ENCODE results near the gene TTC36. TPM values are rescaled to one million over a fixed set of nuclear protein-coding genes. Genes with fewer than 3 reads are reported as not detected.
"Not testable (repeated sequence)": the region's sequence is repeated elsewhere in the genome, so short reads cannot be mapped to it uniquely, and the experiment has no call there.

The TTC36 gene
- polyA plus RNA-seq, result 1.3 and 4.3 TPM in 2 replicates
- polyA minus RNA-seq, result 2.9 and 3.9 TPM in 2 replicates

DNA sequence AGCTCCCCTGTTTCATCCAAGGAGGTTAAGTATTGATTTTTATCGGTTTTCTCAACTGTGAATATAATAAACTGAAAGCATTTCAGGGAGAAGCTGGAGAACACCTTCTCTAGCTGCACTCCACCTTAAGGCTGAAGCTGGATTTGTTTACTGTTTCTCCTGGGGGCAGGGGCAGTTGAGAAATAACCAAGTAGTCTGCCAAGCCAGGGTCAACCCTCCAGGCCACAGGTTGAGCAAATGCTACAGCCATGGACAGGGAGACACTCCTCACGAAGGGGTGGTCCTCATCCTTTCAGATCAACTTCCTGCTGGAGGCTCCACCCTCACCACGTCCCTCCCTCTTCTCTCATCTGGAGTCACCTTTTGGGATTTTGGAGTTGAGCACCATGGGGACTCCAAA is at the start of gene TTC36:
TSS of gene TTC36 (plus strand) at position 366 of the 400 bp plus-strand sequence. CDS start at position 387, 21 bp downstream.
- Histone ChIP-seq H3K27ac (ENCODE audit: low read length) (no peak within 1 kb of the TSS), H3K79me2 (replicated peaks; ENCODE audit: insufficient read depth, low read length) (peaks cover 16% of the 10 kb centered on the region), H4K20me1 (ENCODE audit: insufficient read depth) (no peaks in the 10 kb centered on the region), H3F3A (ENCODE audit: insufficient read depth, low read length, poor library complexity, severe bottlenecking) (no peaks in the 10 kb centered on the region), H3K9me2 (ENCODE audit: insufficient read depth, low read length) (no peaks in the 10 kb centered on the region), H3K9ac (ENCODE audit: low read length) (no peak within 1 kb of the TSS), H3K36me3 (ENCODE audit: insufficient read depth, low read length) (peaks cover 5% of the 10 kb centered on the region), H3K27me3 (ENCODE audit: insufficient read depth, low read depth, low read length) (no peaks in the 10 kb centered on the region), H2AFZ (ENCODE audit: low read depth, low read length) (no peak within 1 kb of the TSS), H3K9me3 (ENCODE audit: low read length) (no peaks in the 10 kb centered on the region), H3K4me2 (ENCODE audit: low read length) (no peak within 1 kb of the TSS), H3K4me3 (ENCODE audit: low read length) (no peak within 1 kb of the TSS)
- TF ChIP-seq RAD21 (conservative IDR thresholded peaks at IDR 0.05) (no peak), SMC3 (conservative IDR thresholded peaks at IDR 0.05; ENCODE audit: poor library complexity) (no peak), CTCF (IDR thresholded peaks at IDR 0.05; ENCODE audit: poor library complexity, severe bottlenecking) (no peak), EZH2 (IDR thresholded peaks at IDR 0.05; ENCODE audit: borderline replicate concordance, insufficient read depth, low read length, poor library complexity, severe bottlenecking) (no peak), POLR2AphosphoS5 (IDR thresholded peaks at IDR 0.05) (no peak), EP300 (conservative IDR thresholded peaks at IDR 0.05; ENCODE audit: poor library complexity, severe bottlenecking) (no peak), TAF1 (IDR thresholded peaks at IDR 0.05; ENCODE audit: low read depth) (no peak), MXI1 (conservative IDR thresholded peaks at IDR 0.05; ENCODE audit: poor library complexity, severe bottlenecking) (no peak)
- TF ChIP-seq, protein P1, sequence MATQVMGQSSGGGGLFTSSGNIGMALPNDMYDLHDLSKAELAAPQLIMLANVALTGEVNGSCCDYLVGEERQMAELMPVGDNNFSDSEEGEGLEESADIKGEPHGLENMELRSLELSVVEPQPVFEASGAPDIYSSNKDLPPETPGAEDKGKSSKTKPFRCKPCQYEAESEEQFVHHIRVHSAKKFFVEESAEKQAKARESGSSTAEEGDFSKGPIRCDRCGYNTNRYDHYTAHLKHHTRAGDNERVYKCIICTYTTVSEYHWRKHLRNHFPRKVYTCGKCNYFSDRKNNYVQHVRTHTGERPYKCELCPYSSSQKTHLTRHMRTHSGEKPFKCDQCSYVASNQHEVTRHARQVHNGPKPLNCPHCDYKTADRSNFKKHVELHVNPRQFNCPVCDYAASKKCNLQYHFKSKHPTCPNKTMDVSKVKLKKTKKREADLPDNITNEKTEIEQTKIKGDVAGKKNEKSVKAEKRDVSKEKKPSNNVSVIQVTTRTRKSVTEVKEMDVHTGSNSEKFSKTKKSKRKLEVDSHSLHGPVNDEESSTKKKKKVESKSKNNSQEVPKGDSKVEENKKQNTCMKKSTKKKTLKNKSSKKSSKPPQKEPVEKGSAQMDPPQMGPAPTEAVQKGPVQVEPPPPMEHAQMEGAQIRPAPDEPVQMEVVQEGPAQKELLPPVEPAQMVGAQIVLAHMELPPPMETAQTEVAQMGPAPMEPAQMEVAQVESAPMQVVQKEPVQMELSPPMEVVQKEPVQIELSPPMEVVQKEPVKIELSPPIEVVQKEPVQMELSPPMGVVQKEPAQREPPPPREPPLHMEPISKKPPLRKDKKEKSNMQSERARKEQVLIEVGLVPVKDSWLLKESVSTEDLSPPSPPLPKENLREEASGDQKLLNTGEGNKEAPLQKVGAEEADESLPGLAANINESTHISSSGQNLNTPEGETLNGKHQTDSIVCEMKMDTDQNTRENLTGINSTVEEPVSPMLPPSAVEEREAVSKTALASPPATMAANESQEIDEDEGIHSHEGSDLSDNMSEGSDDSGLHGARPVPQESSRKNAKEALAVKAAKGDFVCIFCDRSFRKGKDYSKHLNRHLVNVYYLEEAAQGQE (IDR thresholded peaks at IDR 0.05; ENCODE audit: borderline replicate concordance), result no peak

DNA sequence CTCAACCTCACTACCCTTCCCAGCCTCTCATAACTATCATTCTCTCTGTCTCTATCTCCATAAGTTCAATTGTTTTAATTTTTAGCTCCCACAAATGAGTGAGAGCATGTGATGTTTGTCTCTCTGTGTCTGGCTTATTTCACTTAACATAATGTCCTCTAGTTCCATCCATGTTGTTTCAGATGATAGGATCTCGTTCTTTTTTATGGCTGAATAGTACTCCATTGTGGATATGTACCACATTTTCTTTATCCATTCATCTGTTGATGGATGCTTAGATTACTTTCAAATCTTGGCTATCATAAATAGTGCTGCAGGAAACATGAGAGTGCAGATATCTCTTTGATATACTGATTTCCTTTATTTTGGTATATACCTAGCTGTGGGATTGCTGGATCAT is 46.0 kb upstream of the TTC36 start:
- H3K9me3 ChIP-seq (ENCODE audit: low read length); H3K27me3 ChIP-seq (ENCODE audit: insufficient read depth, low read depth, low read length); H2AFZ ChIP-seq (ENCODE audit: low read depth, low read length); H3K9me2 ChIP-seq (ENCODE audit: insufficient read depth, low read length); H3K79me2 ChIP-seq (replicated peaks; ENCODE audit: insufficient read depth, low read length); H3K4me3 ChIP-seq (ENCODE audit: low read length); H3F3A ChIP-seq (ENCODE audit: insufficient read depth, low read length, poor library complexity, severe bottlenecking); H4K20me1 ChIP-seq (ENCODE audit: insufficient read depth); H3K27ac ChIP-seq (ENCODE audit: low read length); H3K9ac ChIP-seq (ENCODE audit: low read length); H3K4me2 ChIP-seq (ENCODE audit: low read length): not testable (repeated sequence)
- H3K36me3 ChIP-seq (ENCODE audit: insufficient read depth, low read length), result peaks cover 13% of the 10 kb centered on the region

- no peak overlapping the region for H3K9ac ChIP-seq (ENCODE audit: low read length)
- H3F3A ChIP-seq (ENCODE audit: insufficient read depth, low read length, poor library complexity, severe bottlenecking), result no peaks in the 10 kb centered on the region
- no peaks in the 10 kb centered on the region for H3K9me3 ChIP-seq (ENCODE audit: low read length)
- no peak for TF ChIP-seq MXI1 (conservative IDR thresholded peaks at IDR 0.05; ENCODE audit: poor library complexity, severe bottlenecking)
- no peaks in the 10 kb centered on the region for H3K27me3 ChIP-seq (ENCODE audit: insufficient read depth, low read depth, low read length)
- no peaks in the 10 kb centered on the region for H4K20me1 ChIP-seq (ENCODE audit: insufficient read depth)
- no peaks in the 10 kb centered on the region for H3K9me2 ChIP-seq (ENCODE audit: insufficient read depth, low read length)
- no peak overlapping the region for H3K27ac ChIP-seq (ENCODE audit: low read length)
- H3K79me2 ChIP-seq (replicated peaks; ENCODE audit: insufficient read depth, low read length), result no peaks in the 10 kb centered on the region
- no peak overlapping the region for H2AFZ ChIP-seq (ENCODE audit: low read depth, low read length)
- H3K4me3 ChIP-seq (ENCODE audit: low read length), result no peak overlapping the region
- H3K36me3 ChIP-seq (ENCODE audit: insufficient read depth, low read length), result peaks cover 10% of the 10 kb centered on the region
- no peak overlapping the region for H3K4me2 ChIP-seq (ENCODE audit: low read length)
Measured at GRCh38 chr11:118484405-118484804, 42.9 kb upstream of the TTC36 start.
